Inferior parietal cortex (tissue), 1 donor: Measurements from ENCODE around the gene AANAT.

ENCODE experiments used
- DNase-seq: peaks from one replicate; pipeline ENCODE4 v3.0.0-alpha.2; 2016; ENCODE audit errors: extremely low spot score

Gene AANAT

DNA sequence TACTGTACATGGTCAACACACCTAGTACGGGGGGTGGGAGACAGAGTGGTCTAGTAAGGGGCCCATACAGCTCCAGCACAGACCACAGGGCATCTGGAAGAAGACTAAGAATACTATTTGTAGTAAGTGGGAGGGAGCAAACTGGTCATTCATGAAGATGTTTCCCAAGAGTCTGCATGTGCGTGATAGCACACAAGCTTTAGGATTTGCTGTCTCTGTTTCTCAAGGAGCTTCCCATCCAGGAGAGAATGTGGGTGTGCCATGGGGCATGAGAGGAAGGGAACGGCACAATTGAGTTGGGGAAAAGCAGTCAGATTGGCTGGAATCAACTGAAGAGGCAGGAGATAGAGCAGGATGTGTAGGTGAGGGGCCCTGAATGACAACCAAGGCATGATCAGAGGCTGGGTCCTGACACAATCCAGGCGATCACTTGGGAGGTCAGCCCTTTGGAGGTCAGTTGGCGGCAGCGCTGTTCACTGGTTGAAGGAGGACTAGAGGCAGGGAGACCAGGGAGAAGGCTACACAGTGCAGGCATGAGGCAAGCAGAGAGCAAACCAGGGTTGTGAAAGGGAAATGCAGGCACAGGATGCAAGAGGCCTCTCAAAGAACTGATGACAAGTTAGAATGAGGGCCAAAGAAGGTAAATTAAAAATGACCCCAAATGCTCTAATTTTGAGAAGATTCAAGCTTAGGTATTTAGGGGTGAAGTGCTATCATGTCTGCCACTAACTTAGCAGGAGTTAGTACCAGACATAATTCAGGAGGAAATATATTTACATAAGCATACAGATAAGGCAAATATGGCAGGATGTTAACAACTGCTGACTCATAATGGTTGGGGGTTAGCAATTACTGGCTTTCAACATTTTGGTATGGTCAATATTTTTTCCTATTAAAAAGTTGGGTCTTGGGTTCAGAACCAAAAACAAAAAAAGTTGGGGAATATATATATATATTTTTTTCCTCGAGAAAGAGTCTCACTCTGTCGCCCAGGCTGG is 24.8 kb upstream of the AANAT start:
- DNase-seq: no peak

DNA sequence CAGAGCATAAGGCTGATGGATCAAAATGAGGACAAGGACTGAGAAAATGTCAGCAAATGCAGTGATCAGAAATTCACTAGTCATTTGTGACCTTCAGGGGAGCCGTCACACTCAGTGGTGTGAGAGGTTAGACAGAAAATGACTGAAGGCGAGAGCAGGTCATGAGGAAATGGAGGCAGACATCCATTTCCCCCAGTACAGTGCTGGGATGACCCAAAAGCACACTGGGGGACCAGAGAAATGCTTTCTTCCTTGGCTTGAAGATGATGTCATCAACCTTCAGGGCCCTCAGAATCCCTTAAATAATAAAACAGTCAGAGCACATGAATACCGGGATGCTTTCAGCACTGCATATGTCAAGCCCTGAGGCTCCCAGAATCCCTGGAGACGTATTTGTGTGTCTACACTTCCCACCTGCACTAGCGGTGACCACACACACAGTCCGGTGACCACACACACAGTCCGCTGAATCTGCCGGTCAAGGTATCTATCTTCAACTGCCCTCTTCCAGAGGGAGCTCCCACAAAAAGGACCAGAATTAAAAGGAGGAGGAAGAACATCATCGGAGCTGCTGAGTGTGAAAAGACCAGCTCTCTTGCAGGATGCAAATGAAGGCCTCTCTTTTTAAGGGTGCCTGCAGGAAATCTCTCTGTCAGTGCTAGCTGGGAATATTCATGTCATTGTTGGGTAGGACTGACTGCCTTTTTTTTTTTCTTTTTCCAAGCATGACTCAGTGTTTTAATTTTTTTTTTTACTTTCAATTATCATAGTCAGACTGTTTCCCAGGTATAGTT is 22.7 kb upstream of the AANAT start:
- no peak for DNase-seq

DNA sequence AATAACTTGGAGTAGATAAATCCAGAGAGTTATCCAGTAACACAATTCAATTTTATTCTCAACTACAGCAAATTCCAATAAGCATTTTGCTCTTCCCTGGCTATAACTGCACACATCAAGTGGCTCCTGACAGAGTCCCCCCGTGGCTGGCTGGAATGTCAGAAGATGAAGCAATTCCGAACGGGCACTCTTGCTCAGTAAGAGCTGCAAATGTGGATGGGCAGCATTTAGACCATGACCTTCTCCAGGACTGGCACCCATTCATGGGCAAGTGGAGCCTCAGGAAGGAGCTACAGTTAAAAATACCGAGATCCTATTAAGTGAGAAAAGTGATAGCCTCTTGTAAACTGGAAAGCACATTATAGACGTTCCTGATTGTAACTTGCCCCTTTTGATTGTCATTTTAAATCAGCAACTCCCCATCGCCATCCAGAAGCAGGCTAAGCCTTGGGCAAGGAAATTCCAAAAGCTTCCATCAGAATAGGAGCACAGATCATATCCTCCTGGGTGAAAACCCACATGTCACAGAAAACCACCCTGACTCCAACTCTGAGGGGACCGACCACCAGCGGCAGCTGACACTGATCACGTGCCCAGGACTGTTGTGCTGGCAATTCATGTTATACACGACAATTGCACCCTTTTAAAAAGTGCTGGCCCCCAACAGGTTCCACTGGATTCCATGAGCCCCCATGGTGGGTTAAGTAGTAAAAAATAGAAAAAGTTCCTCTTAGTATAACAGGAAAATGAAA is 21.5 kb upstream of the AANAT start:
- no peak for DNase-seq

DNA sequence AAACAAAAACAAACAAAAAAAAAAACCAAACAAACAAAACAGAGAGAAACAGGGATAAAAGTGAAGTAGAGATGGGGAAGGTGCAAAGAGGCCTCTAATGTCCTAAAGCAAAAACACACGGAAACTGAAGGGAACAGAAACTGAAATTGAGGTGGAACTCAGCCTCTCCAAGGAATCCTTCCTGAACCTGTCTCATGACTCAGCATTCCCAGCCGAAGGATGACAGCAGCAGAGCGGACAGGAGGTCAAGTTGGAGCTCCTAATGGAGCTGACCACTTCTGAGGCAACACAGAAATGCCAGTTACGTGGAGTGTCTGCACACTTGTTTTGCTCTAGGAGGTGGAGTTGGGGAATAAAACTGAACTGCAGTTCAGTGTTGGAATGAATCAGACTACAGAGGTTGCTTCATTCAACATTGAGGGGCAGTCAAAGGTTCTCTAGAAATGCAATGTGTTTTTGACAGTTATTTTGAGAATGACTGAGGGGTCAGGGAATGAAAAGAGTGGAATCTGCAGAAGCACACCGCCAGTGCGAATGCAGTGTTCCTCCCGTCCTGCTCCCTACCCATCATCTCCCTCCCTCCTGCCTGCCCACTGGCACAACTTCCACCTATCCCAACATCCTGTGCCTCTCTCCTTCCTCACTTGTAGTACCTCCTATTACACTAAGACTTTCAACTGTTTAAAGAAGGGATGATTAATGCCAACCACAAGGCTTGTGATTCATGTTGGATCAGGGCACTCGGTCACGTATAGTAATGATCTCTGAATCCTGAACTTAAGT is 20.8 kb upstream of the AANAT start:
- no peak for DNase-seq

DNA sequence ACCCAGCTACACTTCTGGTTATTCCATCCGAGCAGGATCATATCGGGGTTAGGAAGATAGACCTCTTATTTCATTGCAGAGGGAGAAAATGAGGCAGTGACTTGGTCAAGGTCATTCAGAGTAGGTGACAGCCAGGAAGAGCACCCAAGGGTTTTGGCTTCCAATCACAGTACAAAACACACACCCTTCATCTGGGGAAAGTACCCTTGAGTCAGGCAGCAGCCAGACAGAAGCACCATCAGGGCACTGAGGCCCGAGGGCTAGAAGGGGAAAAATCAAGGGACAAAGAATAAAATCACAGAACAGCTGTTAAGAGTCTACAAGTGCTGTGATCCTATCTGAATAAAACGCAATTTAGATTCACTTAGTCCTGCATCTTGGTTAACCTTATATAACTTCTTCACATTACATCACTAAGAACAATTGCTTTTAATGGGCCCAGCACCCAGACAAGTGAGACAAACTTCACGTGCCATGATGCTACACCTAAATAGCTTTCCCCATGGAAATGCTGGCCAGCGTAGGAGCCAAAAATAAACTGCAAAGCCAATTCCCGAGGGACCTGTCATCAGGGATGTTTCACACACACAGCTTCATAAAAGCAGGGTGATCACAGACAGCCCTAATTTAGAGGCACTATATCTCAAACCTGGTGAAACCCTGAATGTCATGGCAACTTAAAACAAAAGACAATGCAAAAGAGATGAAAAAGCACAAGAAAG is 19.3 kb upstream of the AANAT start:
- DNase-seq: no peak

DNA sequence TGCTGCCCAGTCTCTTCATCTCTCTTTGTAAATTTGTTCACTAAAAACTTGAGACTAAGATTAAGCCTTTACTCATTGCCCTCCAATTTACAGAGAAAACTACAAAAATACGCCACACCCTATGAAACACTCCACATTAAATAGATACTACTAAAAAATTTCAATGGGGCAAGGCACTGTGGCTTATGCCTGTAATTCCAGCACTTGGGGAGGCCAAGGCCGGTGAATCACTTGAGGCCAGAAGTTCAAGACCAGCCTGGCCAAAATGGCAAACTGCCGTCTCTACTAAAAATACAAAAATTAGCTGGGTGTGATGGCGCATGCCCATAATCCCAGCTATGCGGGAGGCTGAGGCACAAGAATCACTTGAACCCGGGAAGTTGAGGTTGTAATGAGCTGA is 18.3 kb upstream of the AANAT start:
- DNase-seq: no peak

DNA sequence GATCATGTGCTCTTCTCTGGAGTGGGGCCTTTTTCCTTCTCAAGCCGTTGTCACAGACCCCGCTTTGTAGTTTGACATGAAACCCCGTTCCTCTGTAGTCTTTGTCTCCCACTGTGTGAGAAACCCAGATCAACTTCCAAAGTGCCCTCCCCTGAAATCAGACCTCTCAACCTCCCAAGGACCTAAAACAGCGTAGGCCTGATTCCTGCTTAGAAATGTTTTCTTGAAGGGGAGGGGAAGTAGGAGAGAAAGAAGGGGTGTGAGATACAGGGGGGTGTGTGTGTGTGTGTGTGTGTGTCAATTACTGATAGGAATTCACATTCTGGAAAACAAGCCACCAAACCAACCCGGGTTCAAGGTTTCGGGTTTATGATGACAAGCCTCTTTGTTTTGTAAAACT is 15.9 kb upstream of the AANAT start:
- DNase-seq: no peak

DNA sequence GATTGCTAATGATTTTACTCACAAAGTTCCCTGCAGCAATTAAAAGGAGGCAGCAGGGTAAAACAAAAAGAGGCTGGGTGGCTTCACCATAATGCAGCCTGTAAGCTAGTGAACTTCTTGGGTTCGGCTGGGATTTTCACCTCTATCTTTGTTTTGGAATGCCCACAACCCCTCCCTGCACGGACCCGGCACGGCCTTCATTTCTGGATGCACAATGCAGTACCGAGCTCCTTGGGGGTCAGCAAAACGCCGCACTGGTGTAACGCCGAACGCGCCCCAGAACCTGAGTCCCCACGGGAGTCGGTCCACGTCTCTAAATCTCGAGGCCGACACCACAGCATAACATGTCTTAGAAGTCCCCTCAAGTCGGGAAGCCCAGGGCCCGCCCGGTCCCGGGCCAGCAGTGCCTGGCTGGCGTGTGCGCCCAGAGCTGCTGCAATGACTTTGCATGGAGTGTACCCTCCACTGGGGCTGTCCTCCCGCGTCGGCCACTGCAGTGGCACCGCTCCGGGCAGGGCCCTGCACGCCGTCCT is 15.2 kb upstream of the AANAT start:
- DNase-seq: no peak

DNA sequence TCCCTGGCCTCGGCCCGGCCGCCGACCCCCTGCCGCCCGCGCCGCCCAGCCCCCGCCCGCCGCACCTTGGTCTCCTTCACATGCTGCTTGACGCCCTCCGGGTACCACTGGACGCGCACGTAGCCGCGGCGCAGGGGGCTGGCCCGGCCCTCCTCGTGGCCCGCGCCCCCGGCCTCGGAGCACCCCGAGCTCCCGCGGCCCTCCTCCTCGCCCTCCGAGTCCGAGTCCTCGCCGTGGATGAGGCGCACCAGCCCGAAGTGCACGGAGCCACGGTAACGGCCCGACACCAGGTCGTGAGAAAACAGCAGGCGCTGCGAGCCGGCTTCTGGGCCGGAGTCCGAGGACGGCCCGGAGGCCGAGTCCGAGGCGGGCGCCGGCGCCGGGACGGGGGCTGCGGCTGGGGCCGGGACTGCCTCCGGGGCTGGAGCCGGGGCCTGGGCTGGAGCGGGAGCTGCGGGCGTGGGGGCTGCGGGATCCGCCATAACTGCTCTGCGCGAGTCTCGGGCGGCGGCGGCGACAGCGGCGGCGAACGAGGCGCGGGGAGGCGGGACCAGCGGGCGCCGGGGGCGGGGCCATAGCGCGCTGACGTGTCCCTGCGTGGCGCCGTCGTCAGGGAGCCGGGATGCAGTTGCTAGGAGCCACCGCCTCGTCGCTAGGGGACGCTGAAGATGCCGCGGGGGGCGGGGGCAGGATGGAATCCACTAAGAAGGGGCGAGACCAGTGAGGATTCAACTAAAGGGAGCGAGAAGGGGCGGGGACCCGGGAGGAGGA is 14.6 kb upstream of the AANAT start, which contains the start of gene UBE2O:
Gene UBE2O (minus strand): TSS at position 493 of the 771 bp plus-strand sequence. CDS start 11 bp downstream, at position 482.
- peak; percentile 82 for DNase-seq

DNA sequence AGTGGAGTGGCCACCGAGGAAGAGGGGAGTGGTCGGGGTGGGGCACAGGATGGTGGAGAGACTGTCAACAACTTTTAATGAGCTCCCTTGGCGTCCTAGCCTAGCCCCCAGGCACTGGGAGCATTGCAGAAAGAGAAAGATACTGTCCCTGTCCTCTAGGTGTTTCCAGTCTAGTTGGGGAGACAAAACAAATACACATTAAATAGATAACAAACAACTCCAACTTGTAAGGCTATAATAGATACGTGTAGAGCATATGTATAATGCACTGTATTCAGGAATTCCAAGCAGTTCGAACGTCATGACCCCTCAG is 14.0 kb upstream of the AANAT start:
- DNase-seq: no peak

DNA sequence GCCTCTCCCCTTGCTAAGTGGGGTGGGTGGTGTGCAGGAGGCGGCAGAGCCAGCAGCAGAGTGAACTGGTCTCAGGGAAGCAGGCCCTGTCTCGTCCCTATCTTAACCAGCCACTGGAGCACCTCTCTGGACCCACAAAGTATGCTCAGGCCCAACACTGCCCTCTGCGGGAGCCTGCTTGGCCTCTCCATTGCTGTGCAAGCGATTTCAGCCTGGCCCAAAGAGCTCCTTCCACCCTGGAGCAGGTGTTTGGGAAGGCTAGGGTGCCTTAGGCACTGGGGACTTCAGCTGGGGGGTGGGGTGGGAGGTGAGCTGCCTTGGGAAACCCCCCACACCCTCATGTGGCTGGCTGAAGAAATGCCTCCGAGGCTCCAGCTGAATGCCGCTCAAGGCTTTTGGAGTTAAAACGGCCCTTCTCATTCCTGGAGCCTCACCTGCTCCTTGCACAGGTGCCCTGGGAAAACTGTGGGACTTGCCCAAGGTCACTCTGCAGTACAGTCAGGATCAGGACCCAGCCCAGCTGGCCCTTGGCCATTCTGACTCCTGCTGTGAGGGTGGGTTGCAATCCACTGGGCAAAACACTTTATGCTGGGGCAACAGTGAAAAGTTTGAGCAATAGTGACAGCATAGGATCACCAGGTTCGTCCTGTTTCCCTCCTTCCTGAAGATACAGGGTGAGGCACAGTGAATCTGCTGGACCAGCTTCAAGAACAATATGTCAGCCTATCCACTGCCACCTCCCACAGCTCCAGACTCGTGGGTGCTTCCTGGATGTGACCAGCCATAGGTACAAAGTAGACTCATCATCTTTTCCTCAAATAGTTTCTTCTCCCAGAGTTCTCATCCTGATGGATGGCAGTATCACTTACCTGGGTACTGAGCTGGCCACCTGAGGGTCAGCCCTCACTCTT is 8.6 kb upstream of the AANAT start:
- no peak for DNase-seq

DNA sequence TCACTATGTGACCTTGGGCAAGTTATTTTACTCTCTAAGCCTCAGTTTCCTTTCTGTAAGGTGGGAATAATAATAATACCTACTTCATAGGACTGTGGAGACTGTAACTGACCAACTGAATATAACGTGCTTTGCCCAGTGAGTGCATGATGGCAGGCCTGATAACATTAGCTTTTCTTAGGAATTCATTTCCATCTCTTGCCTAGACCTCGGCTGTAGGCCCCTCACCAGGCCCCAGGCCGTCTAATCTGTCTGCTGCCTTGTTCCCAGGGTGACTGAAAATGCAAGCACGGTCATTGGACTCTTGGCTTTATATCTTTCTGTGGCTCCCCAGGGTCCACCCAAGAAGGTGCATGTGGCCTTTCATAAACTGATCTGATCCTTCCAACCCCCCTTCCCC is 7.7 kb upstream of the AANAT start:
- DNase-seq: no peak

DNA sequence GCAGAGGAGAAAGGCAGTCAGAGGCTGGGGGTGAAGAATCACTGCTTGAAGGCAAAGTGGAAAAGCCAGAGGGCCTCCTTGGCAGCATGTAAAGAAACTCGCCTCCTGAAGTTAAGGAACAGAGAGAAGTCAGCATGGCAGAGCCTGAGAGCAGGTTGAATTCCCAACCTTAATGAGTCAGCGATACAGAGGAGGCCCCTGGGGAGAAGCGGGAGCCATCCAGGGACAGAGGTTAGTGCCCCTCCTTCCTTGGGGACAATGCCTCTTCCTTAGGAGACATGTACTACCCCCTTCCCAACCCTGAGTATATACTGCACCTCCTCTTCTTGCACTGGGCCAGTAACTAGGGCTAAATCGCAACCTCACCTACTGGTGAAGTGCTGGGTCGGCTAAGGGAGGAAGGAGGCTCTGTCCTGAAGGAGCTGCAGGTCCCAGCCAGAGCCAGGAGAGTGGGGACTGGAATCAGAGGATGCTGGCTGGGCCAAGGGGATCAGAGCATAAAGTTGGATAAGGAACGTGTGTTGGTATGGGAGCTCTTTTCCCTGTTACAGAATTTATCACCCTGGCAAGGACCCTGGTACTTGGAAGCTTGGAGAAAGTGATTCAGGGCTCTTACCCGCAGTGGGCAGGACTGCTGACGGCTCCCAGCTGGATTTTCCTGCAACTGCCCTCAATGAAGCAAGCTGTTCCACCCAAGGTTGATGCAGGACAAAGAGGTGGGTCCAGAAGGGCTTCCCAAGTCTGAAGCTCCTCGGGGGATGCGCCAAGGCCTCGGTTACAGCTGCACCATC is 5.4 kb upstream of the AANAT start:
- no peak for DNase-seq

DNA sequence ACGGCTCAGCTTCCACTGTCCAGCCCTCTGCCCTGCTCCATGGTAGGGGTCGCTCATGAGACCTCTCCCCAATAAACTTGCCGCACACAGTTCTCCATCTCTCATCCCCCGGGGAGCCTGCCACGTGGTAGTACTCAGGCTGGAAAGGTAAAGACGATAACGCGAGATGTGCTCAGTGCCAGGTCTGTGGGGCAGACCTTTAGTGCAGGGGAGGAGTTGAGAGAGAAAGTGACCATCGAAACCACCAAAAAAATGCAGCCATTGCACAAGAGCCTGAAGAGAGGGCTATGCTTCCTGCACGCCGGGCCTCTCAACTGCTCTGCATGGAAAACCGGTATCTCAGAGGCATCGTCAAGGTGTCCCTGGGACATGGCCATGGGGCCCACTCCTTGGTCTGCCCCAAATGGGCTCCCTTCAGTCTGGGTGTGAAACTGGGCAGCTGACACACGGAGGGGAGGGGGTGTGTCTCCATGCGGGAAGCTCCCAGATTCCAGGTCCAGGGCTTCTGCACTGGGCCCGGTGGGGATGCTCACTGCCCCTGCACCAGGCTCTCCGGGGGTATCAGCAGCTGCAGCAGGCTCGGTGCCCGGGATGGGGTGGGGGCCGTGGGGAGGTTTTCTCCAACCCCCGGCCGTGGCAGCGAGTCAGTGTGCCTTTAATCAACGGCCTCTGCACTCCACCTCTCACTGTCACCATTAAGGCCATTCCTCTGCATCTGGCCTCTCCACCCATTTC is 4.7 kb upstream of the AANAT start:
- no peak for DNase-seq

DNA sequence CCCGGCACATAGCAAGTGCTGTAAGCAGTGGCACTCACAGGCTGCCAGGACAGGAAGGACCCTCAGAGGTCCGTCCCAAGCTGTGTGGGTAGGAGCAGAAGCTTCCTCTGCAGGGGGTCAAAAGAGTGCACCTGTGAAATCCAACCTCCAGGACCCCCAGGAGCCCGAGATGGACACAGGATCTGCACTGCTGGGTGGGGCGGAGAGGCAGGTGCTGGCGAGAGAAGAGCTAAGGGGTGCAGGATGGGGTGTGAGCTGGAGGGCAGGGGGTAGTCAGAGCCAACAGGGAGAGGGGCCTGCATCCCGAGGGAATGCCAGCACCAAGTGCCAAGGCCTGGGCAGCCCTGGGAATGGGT is 650 bp upstream of the AANAT start:
- no peak for DNase-seq

DNA sequence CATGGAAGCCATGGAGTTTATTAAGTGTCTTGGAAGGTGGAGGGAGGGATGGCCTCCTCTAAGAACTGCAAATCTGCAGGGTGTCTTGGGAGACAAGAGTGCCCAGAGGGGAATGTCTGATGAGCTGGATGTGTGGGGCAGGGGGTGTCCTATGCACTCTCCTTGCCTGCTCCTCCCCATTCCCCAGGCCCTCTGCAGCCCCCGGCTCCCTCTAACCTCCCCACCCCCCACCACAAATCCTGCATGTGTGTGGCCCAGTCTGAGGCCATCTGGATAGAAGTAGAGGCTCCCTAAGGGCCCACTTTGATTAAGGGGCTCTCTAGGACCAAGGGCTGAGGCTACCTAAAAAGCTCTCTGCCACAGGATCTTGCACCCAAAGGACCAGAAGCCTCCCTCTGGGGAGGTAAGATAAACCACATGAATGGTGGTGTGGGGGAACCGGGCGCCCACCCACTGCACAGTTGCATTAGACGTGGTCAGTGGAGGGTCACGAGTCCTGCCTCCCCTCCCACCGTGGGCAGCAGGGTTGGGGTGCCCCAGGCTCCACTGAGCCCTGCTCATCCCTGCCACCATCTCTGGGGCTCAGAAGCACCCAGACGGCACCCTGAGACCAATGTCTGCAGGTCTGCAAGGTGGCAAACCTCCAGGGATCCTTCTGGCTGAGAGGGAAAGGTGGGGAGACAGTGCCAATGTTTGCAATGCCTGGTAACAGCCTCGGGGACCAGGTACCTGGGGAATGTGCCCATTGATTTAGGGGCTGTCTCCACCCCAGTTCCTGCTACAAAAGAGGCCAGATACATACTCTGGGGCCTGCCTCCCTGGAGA is 618 bp downstream of the AANAT start:
- DNase-seq: no peak
